B cell (primary cell): ENCODE results near the gene OR2C3. TPM values are rescaled to one million over a fixed set of nuclear protein-coding genes. Genes with fewer than 3 reads are reported as not detected.

Experiments used
- ATAC-seq: fragments of 200-7000 bp; cut with Tn5 transposase; one replicate; pipeline ENCODE4 v1.10.0; 2021; ENCODE audit warnings: low read depth, mild to moderate bottlenecking, moderate number of reproducible peaks, moderate library complexity
- CTCF ChIA-PET: fragments of 350-600 bp; sonication (Branson Sonifier 250); formaldehyde crosslinking; loops from one replicate; lab custom pipeline; 2021; ENCODE audit warnings: antibody characterized with exemption, inconsistent platforms; lab: Charles Lee
- POLR2A ChIA-PET: fragments of 350-600 bp; sonication (Branson Sonifier 250); formaldehyde crosslinking; loops from one replicate; lab custom pipeline; 2021; ENCODE audit warnings: antibody characterized with exemption; lab: Charles Lee
- DNase-seq: peaks from one replicate; pipeline ENCODE4 v3.0.0; 2013
- H2AFZ ChIP-seq: 2 replicates; pipeline ENCODE4 v1.6.1; 2012; ENCODE audit warnings: mild to moderate bottlenecking, low read depth, low read length; ENCODE audit not compliant: insufficient read depth, poor library complexity, severe bottlenecking
- H3K27ac ChIP-seq, 2 donors: 1 replicate in 1 of 2; 2 replicates in 1 of 2; pipeline ENCODE4 v1.5.1; 2012 to 2013; ENCODE audit warnings: low read length in 2 of 2, mild to moderate bottlenecking in 2 of 2, moderate library complexity in 1 of 2
- H3K27me3 ChIP-seq, 4 experiments: fragments of 200-600 bp in 1 of 4; sonication (generic) in 1 of 4; replicated peaks in 1 of 4; 1 replicate in 2 of 4; 2 replicates in 2 of 4; pipeline versions ENCODE4 v1.6.1 to v1.7.0; 2013 to 2016; ENCODE audit warnings: low read length in 3 of 4, mild to moderate bottlenecking in 2 of 4, mixed read lengths in 1 of 4, moderate library complexity in 1 of 4; ENCODE audit not compliant: insufficient read depth in 4 of 4, control insufficient read depth in 3 of 4; ENCODE audit errors: control extremely low read depth in 1 of 4
- H3K36me3 ChIP-seq, 2 experiments: replicated peaks in 1 of 2; 1 replicate in 1 of 2; 2 replicates in 1 of 2; pipeline versions ENCODE4 v1.6.1 to v1.7.1; 2013; ENCODE audit warnings: low read length in 1 of 2; ENCODE audit not compliant: insufficient read depth in 2 of 2, control insufficient read depth in 1 of 2; ENCODE audit errors: control extremely low read depth in 1 of 2, extremely low read depth in 1 of 2
- H3K4me1 ChIP-seq, 2 donors: fragments of 200-600 bp in 1 of 2; sonication (generic) in 1 of 2; 1 replicate in 1 of 2; 2 replicates in 1 of 2; pipeline versions ENCODE4 v1.5.1 to v1.6.1; 2013 to 2017; ENCODE audit warnings: low read length in 2 of 2; ENCODE audit not compliant: control insufficient read depth in 2 of 2, insufficient read depth in 2 of 2
- H3K4me2 ChIP-seq: replicated peaks from 2 replicates; pipeline ENCODE3; 2012; ENCODE audit warnings: mild to moderate bottlenecking, low read depth, low read length; ENCODE audit not compliant: poor library complexity, severe bottlenecking
- H3K4me3 ChIP-seq, 5 experiments: fragments of 200-600 bp in 1 of 5; sonication (generic) in 1 of 5; 1 replicate in 3 of 5; 2 replicates in 2 of 5; pipeline versions ENCODE4 v1.5.1 to v1.7.0; 2011 to 2016; ENCODE audit warnings: low read length in 4 of 5, mild to moderate bottlenecking in 4 of 5, low read depth in 2 of 5, control low read depth in 1 of 5, moderate library complexity in 1 of 5; ENCODE audit not compliant: insufficient read depth in 1 of 5; ENCODE audit errors: control extremely low read depth in 1 of 5, extremely low read depth in 1 of 5
- H3K79me2 ChIP-seq: fragments of 200-600 bp; sonication (generic); one replicate; pipeline ENCODE4 v1.6.0; 2016; ENCODE audit warnings: low read length; ENCODE audit not compliant: control insufficient read depth, insufficient read depth
- H3K9ac ChIP-seq: fragments of 200-600 bp; sonication (generic); 2 replicates; pipeline ENCODE4 v1.6.1; 2017; ENCODE audit warnings: mild to moderate bottlenecking, low read length, moderate library complexity
- H3K9me3 ChIP-seq, 3 donors: one replicate each; pipeline versions ENCODE4 v1.6.1 to v1.7.1; 2013; ENCODE audit warnings: low read length in 2 of 3; ENCODE audit not compliant: control insufficient read depth in 2 of 3, insufficient read depth in 1 of 3; ENCODE audit errors: control extremely low read depth in 1 of 3
- H4K20me1 ChIP-seq: 2 replicates; pipeline ENCODE4 v1.6.0; 2012; ENCODE audit warnings: mild to moderate bottlenecking, low read length; ENCODE audit not compliant: insufficient read depth, control insufficient read depth, poor library complexity, severe bottlenecking
- H3K27ac Mint-ChIP-seq: one replicate; pipeline ENCODE4 v1.8.0; 2021; ENCODE audit warnings: mixed read lengths
- H3K27me3 Mint-ChIP-seq: one replicate; pipeline ENCODE4 v1.8.0; 2021; ENCODE audit warnings: mixed read lengths
- H3K4me1 Mint-ChIP-seq: one replicate; pipeline ENCODE4 v1.8.0; 2021; ENCODE audit warnings: mixed read lengths
- H3K4me3 Mint-ChIP-seq: one replicate; pipeline ENCODE4 v1.8.0; 2021; ENCODE audit warnings: mixed read lengths
- H3K9me3 Mint-ChIP-seq: one replicate; pipeline ENCODE4 v1.8.0; 2022; ENCODE audit warnings: mixed read lengths; ENCODE audit not compliant: insufficient read depth
- CTCF ChIP-seq: fragments of 200-600 bp; IDR thresholded peaks from one replicate; pipeline ENCODE4 v1.8.0; 2022; ENCODE audit warnings: antibody characterized with exemption, mild to moderate bottlenecking
- EZH2 ChIP-seq: IDR thresholded peaks from 2 replicates; pipeline ENCODE4 v1.6.1; 2012; ENCODE audit warnings: borderline replicate concordance, low read depth, mild to moderate bottlenecking, moderate library complexity, low read length; ENCODE audit not compliant: insufficient read depth, poor library complexity, severe bottlenecking
- WGBS: methylation state at CpG from one replicate; pipeline ENCODE4 v1.1.5; 2013; ENCODE audit warnings: missing lambda C conversion rate; ENCODE audit not compliant: insufficient coverage; 5-methylcytosine and 5-hydroxymethylcytosine counted together
- intact Hi-C: fragments of 100-400 bp; cut with micrococcal nuclease; formaldehyde crosslinking; loops from one replicate; pipeline ENCODE4 v1.10.0; 2022
- polyA plus RNA-seq: library from polyadenylated mRNA; depleted of rRNA; stranded (reverse); fragments of >200 nt; gene quantifications from 2 replicates; pipeline ENCODE4 v1.2.3, GENCODE V29; 2012
- total RNA-seq, 2 donors: library from RNA; stranded (reverse); fragments of 120-200 nt in 1 of 2; gene quantifications; 1 replicate in 1 of 2; 2 replicates in 1 of 2; pipeline versions ENCODE4 v1.2.3 to v1.2.4, GENCODE V29; 2013 to 2022

OR2C3 gene
- total and polyA plus RNA-seq, 2 donors (not counting 1 experiment from before 2014, with no cell fraction given), result not detected

- Histone ChIP-seq H2AFZ (no peak overlapping the region), H3K4me1 (no peaks in the 10 kb centered on the region), H3K27ac (no peak overlapping the region), H3K9ac (no peak overlapping the region), H4K20me1 (no peaks in the 10 kb centered on the region), H3K4me2 (no peak overlapping the region), H3K36me3 (no peaks in the 10 kb centered on the region), H3K27me3 (peaks cover 0 to 5% (median 0%) of the 10 kb centered on the region in 4 experiments), H3K4me3 (no peak overlapping the region), H3K9me3 (no peaks in the 10 kb centered on the region), H3K79me2 (no peaks in the 10 kb centered on the region)
- H3K27me3 Mint-ChIP-seq, result peaks cover 8% of the 10 kb centered on the region
- DNase-seq, result peak; percentile 66
- no peaks in the 10 kb centered on the region for H3K4me1 Mint-ChIP-seq
- ChIA-PET CTCF (interaction anchor here (0.6 to 10.4 kb wide), 25 partner anchors 8 to 746 kb away, joined by 3 to 238 read pairs (median 5); partner anchors contain the start of gene NLRP3), POLR2A (no interaction called here)
- TF ChIP-seq EZH2 (no peak), CTCF (peak; percentile 82)
- H3K27ac Mint-ChIP-seq, result no peak overlapping the region
- intact Hi-C loops, result loop anchor here (1.0 to 10.0 kb wide), 3 partner anchors 97 to 582 kb away; no protein-coding TSS in a partner anchor
- peak; percentile 80 for ATAC-seq
- no peaks in the 10 kb centered on the region for H3K9me3 Mint-ChIP-seq
- no peak overlapping the region for H3K4me3 Mint-ChIP-seq
Measured at GRCh38 chr1:247487057-247487456, 49.2 kb downstream of the OR2C3 start.

- Histone ChIP-seq H3K4me3 (no peak overlapping the region), H2AFZ (no peak overlapping the region), H3K27ac (no peak overlapping the region), H3K9me3 (no peaks in the 10 kb centered on the region), H3K79me2 (no peaks in the 10 kb centered on the region), H3K9ac (no peak overlapping the region), H4K20me1 (no peaks in the 10 kb centered on the region), H3K27me3 (no peaks in the 10 kb centered on the region), H3K4me2 (no peak overlapping the region), H3K4me1 (no peaks in the 10 kb centered on the region), H3K36me3 (no peaks in the 10 kb centered on the region)
- Mint-ChIP-seq H3K27ac (no peak overlapping the region), H3K4me3 (no peak overlapping the region), H3K4me1 (no peaks in the 10 kb centered on the region), H3K27me3 (no peaks in the 10 kb centered on the region), H3K9me3 (no peaks in the 10 kb centered on the region)
- DNase-seq (no peak), ATAC-seq (no peak)
- TF ChIP-seq EZH2 (no peak), CTCF (no peak)
- ChIA-PET POLR2A (no interaction called here), CTCF (interaction anchor here (1.7 to 10.4 kb wide), 4 partner anchors 93 to 110 kb away, joined by 4 to 238 read pairs (median 121); no protein-coding TSS in a partner anchor)
- WGBS, result no CpG with 5 or more reads among the region's 1 CpG
- intact Hi-C loops, result loop anchor here (10.0 kb wide), 1 partner anchor 578 kb away; no protein-coding TSS in a partner anchor
Measured at GRCh38 chr1:247482747-247483146, 53.5 kb downstream of the OR2C3 start.
